Naive thymus-derived CD4-positive, alpha-beta T cell (primary cell): Measurements from ENCODE around the gene KRT6B. TPM values are rescaled to one million over a fixed set of nuclear protein-coding genes. Genes with fewer than 3 reads are reported as not detected.

Experiments used
- ATAC-seq: fragments of 150-1000 bp; cut with Tn5 transposase; 2 replicates; pipeline ENCODE4 v1.10.0; 2021; ENCODE audit warnings: mild to moderate bottlenecking, moderate library complexity
- CTCF ChIA-PET: fragments of 350-600 bp; sonication (Branson Sonifier 250); formaldehyde crosslinking; loops from one replicate; lab custom pipeline; 2021; ENCODE audit warnings: antibody characterized with exemption; lab: Charles Lee
- POLR2A ChIA-PET: fragments of 350-600 bp; sonication (Branson Sonifier 250); formaldehyde crosslinking; loops from one replicate; lab custom pipeline; 2021; ENCODE audit warnings: antibody characterized with exemption, inconsistent platforms; lab: Charles Lee
- DNase-seq, 9 donors: peaks; one replicate each; pipeline versions ENCODE4 v3.0.0 to v3.0.0-alpha.2; 2020 to 2022; ENCODE audit warnings: mixed read lengths in 1 of 9
- H3K27ac ChIP-seq: one replicate; pipeline ENCODE4 v1.7.0; 2013; ENCODE audit warnings: mild to moderate bottlenecking, low read depth, low read length, moderate library complexity
- H3K27me3 ChIP-seq, 2 donors: one replicate each; pipeline ENCODE4 v1.7.0; 2013; ENCODE audit warnings: low read length in 2 of 2, mild to moderate bottlenecking in 2 of 2, moderate library complexity in 2 of 2; ENCODE audit not compliant: control insufficient read depth in 2 of 2, insufficient read depth in 2 of 2
- H3K36me3 ChIP-seq, 3 experiments: 1 replicate in 2 of 3; 2 replicates in 1 of 3; pipeline ENCODE4 v1.7.0; 2013; ENCODE audit warnings: low read length in 3 of 3, mild to moderate bottlenecking in 3 of 3, moderate library complexity in 1 of 3; ENCODE audit not compliant: insufficient read depth in 3 of 3, control insufficient read depth in 2 of 3
- H3K4me1 ChIP-seq, 2 donors: one replicate each; pipeline ENCODE4 v1.7.0; 2013; ENCODE audit warnings: low read length in 2 of 2, mild to moderate bottlenecking in 2 of 2, moderate library complexity in 1 of 2; ENCODE audit not compliant: control insufficient read depth in 2 of 2, insufficient read depth in 2 of 2
- H3K4me3 ChIP-seq: 2 replicates; pipeline ENCODE4 v1.7.0; 2013; ENCODE audit warnings: mild to moderate bottlenecking, low read length
- H3K9me3 ChIP-seq, 3 experiments: 1 replicate in 2 of 3; 2 replicates in 1 of 3; pipeline ENCODE4 v1.7.0; 2013; ENCODE audit warnings: low read length in 3 of 3; ENCODE audit not compliant: control insufficient read depth in 2 of 3
- H3K27ac Mint-ChIP-seq, 9 donors: one replicate each; pipeline ENCODE4 v1.8.0; 2020 to 2022; ENCODE audit warnings: mixed read lengths in 9 of 9, mild to moderate bottlenecking in 8 of 9, moderate library complexity in 5 of 9, inconsistent platforms in 2 of 9
- H3K27me3 Mint-ChIP-seq, 5 donors: one replicate each; pipeline ENCODE4 v1.8.0; 2021 to 2022; ENCODE audit warnings: mixed read lengths in 5 of 5, mild to moderate bottlenecking in 1 of 5
- H3K36me3 Mint-ChIP-seq, 5 donors: one replicate each; pipeline ENCODE4 v1.8.0; 2020 to 2022; ENCODE audit warnings: mixed read lengths in 5 of 5, mild to moderate bottlenecking in 3 of 5, inconsistent platforms in 1 of 5
- H3K4me1 Mint-ChIP-seq, 7 donors: one replicate each; pipeline ENCODE4 v1.8.0; 2020 to 2022; ENCODE audit warnings: mixed read lengths in 7 of 7, mild to moderate bottlenecking in 3 of 7, inconsistent platforms in 1 of 7
- H3K4me3 Mint-ChIP-seq, 10 donors: one replicate each; pipeline ENCODE4 v1.8.0; 2020 to 2022; ENCODE audit warnings: mild to moderate bottlenecking in 10 of 10, mixed read lengths in 10 of 10, moderate library complexity in 6 of 10, inconsistent platforms in 2 of 10
- H3K9me3 Mint-ChIP-seq, 11 donors: one replicate each; pipeline ENCODE4 v1.8.0; 2020 to 2022; ENCODE audit warnings: mixed read lengths in 11 of 11, mild to moderate bottlenecking in 4 of 11, inconsistent platforms in 1 of 11, moderate library complexity in 1 of 11
- intact Hi-C, 2 donors: fragments of 100-400 bp; cut with micrococcal nuclease; formaldehyde crosslinking; loops; one replicate each; pipeline ENCODE4 v1.15.1; 2023
- polyA plus RNA-seq, 2 donors: library from polyadenylated mRNA; unstranded; fragments of 300-500 nt; fragmentation: Illumina TruSeq; gene quantifications; one replicate each; pipeline ENCODE4 v1.2.3, GENCODE V29; 2021
- total RNA-seq, 6 experiments: library from RNA in 5 of 6; stranded (reverse) in 5 of 6; gene quantifications; 1 replicate in 5 of 6; 2 replicates in 1 of 6; pipeline ENCODE4 v1.2.3 and lab custom pipeline; 2021 to 2026

The KRT6B gene
- total and polyA plus RNA-seq, 7 experiments from 2014 or later, result not detected

GRCh38 chr12:52439420-52439819 is 12.5 kb downstream of the KRT6B start:
- Mint-ChIP-seq H3K27me3 (peaks cover 14 to 45% (median 32%) of the 10 kb centered on the region in 5 donors), H3K9me3 (no peaks in the 10 kb centered on the region), H3K4me1 (no peaks in the 10 kb centered on the region), H3K4me3 (no peak overlapping the region), H3K27ac (no peak overlapping the region), H3K36me3 (no peaks in the 10 kb centered on the region)
- Histone ChIP-seq H3K36me3 (no peaks in the 10 kb centered on the region), H3K27me3 (no peaks in the 10 kb centered on the region), H3K4me3 (no peak overlapping the region), H3K9me3 (no peaks in the 10 kb centered on the region), H3K27ac (no peak overlapping the region), H3K4me1 (no peaks in the 10 kb centered on the region)
- ATAC-seq (no peak), DNase-seq (no peak)
- POLR2A ChIA-PET, result no interaction called here
- intact Hi-C loops, result no loop called here
- CTCF ChIA-PET, result no interaction called here

DNA sequence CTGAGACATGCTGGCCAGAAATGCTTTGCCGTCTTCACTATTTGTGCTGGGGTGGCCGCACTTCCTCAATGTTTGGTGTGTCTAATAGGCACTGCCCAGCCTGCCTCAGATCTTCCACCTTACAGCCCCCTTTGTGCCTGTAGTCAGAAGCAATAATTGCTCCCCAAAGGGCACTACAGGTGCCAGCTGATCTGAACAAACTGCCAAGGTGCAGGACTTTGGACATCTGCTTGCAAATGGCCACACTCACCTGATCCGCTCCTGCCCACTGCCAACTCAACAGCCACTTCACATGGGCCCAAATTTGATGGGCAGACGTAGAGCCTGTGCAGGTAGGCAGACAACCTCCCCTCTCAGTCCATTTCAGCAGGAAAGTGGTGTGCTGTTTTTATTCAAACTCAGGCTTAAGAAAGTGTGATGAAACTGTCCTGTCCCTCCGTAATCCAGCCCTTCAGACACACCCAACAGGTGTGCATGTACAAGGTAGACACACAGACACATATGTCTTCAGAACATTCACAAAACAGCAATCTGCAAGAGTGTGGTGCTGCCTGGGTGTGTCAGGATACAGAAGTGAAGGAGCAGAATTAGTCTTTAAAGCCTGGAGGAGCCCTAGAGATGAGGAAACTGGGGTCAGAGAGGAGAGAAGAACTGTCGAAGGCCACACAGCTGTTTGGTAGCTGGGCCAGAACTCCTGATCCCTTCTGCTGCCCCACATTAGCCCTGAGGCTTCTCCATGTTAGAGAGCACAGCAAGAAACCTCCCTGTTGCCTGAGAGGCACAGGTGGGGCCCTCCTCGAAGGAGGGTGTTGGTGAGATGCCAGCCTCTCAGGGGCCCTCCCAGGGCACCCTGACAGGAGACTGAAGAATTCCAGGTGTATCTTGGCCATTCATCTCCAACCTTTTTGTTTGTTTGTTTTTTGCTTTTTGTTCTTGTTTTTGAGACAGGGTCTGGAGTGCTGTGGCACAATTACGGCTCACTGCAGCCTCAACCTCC is 13.3 kb downstream of the KRT6B start:
- DNase-seq (no peak), ATAC-seq (no peak)
- Mint-ChIP-seq H3K4me1 (no peaks in the 10 kb centered on the region), H3K27ac (no peak overlapping the region), H3K36me3 (no peaks in the 10 kb centered on the region), H3K4me3 (no peak overlapping the region), H3K9me3 (no peaks in the 10 kb centered on the region), H3K27me3 (peaks cover 14 to 44% (median 28%) of the 10 kb centered on the region in 5 donors)
- H3K9me3 ChIP-seq, result no peaks in the 10 kb centered on the region
- H3K27ac ChIP-seq, result no peak overlapping the region
- POLR2A ChIA-PET, result no interaction called here
- H3K4me3 ChIP-seq, result no peak overlapping the region
- no peaks in the 10 kb centered on the region for H3K36me3 ChIP-seq
- H3K4me1 ChIP-seq, result no peaks in the 10 kb centered on the region
- no peaks in the 10 kb centered on the region for H3K27me3 ChIP-seq
- CTCF ChIA-PET, result no interaction called here
- intact Hi-C loops, result no loop called here

GRCh38 chr12:52437508-52437907 is 14.4 kb downstream of the KRT6B start:
- ChIA-PET POLR2A (no interaction called here), CTCF (no interaction called here)
- no peaks in the 10 kb centered on the region for H3K9me3 ChIP-seq
- DNase-seq (no peak), ATAC-seq (no peak)
- H3K36me3 Mint-ChIP-seq, result no peaks in the 10 kb centered on the region
- H3K36me3 ChIP-seq, result no peaks in the 10 kb centered on the region
- no peak overlapping the region for H3K27ac ChIP-seq
- H3K4me1 ChIP-seq, result no peaks in the 10 kb centered on the region
- H3K27me3 ChIP-seq, result no peaks in the 10 kb centered on the region
- H3K4me3 ChIP-seq, result no peak overlapping the region
- no peaks in the 10 kb centered on the region for H3K9me3 Mint-ChIP-seq
- H3K27ac Mint-ChIP-seq, result no peak overlapping the region
- no peak overlapping the region for H3K4me3 Mint-ChIP-seq
- peaks cover 18 to 41% (median 26%) of the 10 kb centered on the region in 5 donors for H3K27me3 Mint-ChIP-seq
- H3K4me1 Mint-ChIP-seq, result no peaks in the 10 kb centered on the region
- intact Hi-C loops, result no loop called here

GRCh38 chr12:52436828-52437474 is 15.0 kb downstream of the KRT6B start:
- Mint-ChIP-seq H3K27ac (no peak overlapping the region), H3K36me3 (no peaks in the 10 kb centered on the region), H3K4me3 (no peak overlapping the region), H3K27me3 (peaks cover 13 to 41% (median 21%) of the 10 kb centered on the region in 5 donors), H3K4me1 (no peaks in the 10 kb centered on the region), H3K9me3 (no peaks in the 10 kb centered on the region)
- Histone ChIP-seq H3K36me3 (no peaks in the 10 kb centered on the region), H3K9me3 (no peaks in the 10 kb centered on the region), H3K4me3 (no peak overlapping the region), H3K27me3 (no peaks in the 10 kb centered on the region), H3K4me1 (no peaks in the 10 kb centered on the region), H3K27ac (no peak overlapping the region)
- no peak for ATAC-seq
- ChIA-PET CTCF (no interaction called here), POLR2A (no interaction called here)
- DNase-seq, result no peak
- intact Hi-C loops, result no loop called here

DNA sequence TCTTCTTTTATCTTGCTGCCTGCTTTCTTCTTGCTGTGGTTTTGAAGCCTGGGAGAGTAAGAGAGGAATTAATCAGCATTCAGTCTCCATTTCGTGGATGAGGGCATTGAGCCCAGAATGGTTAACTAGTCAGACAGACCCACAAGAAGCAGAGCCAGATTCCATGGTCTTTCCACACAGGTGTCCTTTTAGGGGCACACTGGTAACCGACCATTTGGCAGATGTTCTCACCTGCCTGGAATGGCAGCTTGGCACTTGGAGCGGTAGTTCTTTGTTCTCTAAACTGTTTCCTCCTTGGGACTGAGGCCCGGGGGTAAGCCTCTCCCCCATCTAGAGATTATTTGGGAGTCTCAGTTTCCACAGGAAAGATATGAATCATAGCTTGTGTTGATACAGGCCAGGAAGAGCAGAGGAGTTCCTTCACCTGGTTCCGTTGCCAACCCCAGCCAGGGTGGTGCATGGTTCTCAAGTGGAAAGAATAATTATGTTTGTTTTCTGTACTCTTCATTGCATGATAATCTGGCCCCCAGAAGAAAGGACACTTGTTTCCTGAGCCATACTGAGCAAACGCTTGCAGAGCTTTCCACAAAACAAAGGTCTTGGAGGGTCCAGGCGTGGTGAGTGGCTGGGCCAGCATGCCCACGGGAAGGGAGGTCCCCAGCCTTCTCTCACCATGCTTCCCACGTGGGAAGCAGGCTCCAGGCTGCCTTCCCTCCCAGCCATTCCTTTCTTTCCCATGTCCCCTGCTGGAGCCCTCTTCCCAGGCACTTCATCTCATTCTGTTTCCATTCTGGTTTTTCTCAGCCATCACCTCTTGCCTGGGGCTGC is 15.7 kb downstream of the KRT6B start:
- H3K9me3 Mint-ChIP-seq, result no peaks in the 10 kb centered on the region
- ATAC-seq (no peak), DNase-seq (no peak)
- Histone ChIP-seq H3K4me3 (no peak overlapping the region), H3K9me3 (no peaks in the 10 kb centered on the region), H3K4me1 (no peaks in the 10 kb centered on the region), H3K27me3 (no peaks in the 10 kb centered on the region), H3K36me3 (no peaks in the 10 kb centered on the region), H3K27ac (no peak overlapping the region)
- POLR2A ChIA-PET, result no interaction called here
- peaks cover 15 to 41% (median 16%) of the 10 kb centered on the region in 5 donors for H3K27me3 Mint-ChIP-seq
- CTCF ChIA-PET, result interaction anchor here (0.8 kb wide), 1 partner anchor 9 kb away, joined by 4 read pairs; no protein-coding TSS in a partner anchor
- no peak overlapping the region for H3K27ac Mint-ChIP-seq
- H3K4me3 Mint-ChIP-seq, result no peak overlapping the region
- intact Hi-C loops, result no loop called here
- H3K4me1 Mint-ChIP-seq, result no peaks in the 10 kb centered on the region
- no peaks in the 10 kb centered on the region for H3K36me3 Mint-ChIP-seq

DNA sequence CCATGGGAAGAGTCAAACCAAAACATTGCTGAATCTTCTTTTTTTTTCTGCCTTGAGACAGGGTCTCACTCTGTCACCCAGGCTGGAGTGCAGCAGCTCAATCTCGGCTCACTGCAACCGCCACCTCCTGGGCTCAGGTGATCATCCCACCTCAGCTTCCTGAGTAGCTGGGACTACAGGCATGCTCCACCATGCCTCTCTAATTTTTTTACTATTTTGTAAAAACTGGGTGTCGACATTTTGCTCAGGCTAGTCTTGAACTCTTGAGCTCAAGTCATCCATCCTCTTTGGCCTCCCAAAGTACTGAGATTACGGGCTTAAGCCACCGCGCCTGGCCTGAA is 16.3 kb downstream of the KRT6B start:
- intact Hi-C loops, result no loop called here
- no peaks in the 10 kb centered on the region for H3K36me3 ChIP-seq
- H3K36me3 Mint-ChIP-seq, result no peaks in the 10 kb centered on the region
- no peaks in the 10 kb centered on the region for H3K9me3 ChIP-seq
- no peak overlapping the region for H3K4me3 ChIP-seq
- no peaks in the 10 kb centered on the region for H3K27me3 ChIP-seq
- no peak overlapping the region for H3K27ac ChIP-seq
- no peak for ATAC-seq
- H3K9me3 Mint-ChIP-seq, result no peaks in the 10 kb centered on the region
- CTCF ChIA-PET, result interaction anchor here (0.8 kb wide), 1 partner anchor 10 kb away, joined by 4 read pairs; no protein-coding TSS in a partner anchor
- H3K27me3 Mint-ChIP-seq, result peaks cover 13 to 41% (median 21%) of the 10 kb centered on the region in 5 donors
- H3K4me3 Mint-ChIP-seq, result no peak overlapping the region
- H3K4me1 ChIP-seq, result no peaks in the 10 kb centered on the region
- H3K27ac Mint-ChIP-seq, result no peak overlapping the region
- no peaks in the 10 kb centered on the region for H3K4me1 Mint-ChIP-seq
- POLR2A ChIA-PET, result no interaction called here
- no peak for DNase-seq
